Nucleus accumbens (tissue), 56 donors: ENCODE measurements around the gene RBM42.
"Not testable (repeated sequence)": the region's sequence is repeated elsewhere in the genome, so short reads cannot be mapped to it uniquely, and the experiment has no call there.

Experiments
- DNase-seq, 56 donors: peaks; one replicate each; lab custom pipeline; 2025; lab: John Stamatoyannopoulos, UW

The RBM42 gene

DNA sequence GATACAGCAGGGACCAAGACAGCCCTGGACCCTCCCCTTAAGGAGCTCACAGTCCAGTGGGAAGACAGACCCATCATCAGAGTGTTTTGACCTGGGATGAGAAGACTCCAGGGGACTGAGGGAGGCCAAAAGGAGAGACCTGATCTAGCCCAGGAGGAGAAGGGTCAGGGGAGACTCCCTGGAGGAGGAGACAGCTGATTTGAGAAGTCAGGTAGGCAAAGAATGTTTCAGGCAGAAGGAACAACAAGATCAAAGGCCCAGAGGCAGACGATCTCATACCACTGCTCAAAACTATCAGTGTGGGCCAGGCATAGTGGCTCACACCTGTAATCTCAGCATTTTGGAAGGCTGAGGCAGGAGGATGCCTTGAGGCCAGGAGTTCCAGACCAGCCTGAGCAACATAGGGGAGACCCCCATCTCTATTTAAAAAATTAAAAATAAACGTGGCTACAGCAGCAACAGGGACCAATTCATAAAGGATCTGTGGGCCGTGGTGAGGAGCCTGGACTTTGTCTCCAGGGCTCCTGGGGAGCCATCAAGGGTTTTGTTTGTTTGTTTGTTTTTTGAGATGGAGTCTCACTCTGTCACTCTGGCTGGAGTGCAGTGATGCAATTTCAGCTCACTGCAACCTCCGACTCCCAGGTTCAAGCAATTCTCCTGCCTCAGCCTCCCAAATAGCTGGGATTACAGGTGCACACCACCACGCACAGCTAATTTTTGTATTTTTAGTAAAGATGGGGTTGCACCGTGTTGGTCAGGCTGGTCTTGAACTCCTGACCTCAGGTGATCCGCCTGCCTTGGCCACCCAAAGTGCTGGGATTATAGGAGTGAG, 17.1 kb downstream of the RBM42 start:
- DNase-seq: no peak

DNA sequence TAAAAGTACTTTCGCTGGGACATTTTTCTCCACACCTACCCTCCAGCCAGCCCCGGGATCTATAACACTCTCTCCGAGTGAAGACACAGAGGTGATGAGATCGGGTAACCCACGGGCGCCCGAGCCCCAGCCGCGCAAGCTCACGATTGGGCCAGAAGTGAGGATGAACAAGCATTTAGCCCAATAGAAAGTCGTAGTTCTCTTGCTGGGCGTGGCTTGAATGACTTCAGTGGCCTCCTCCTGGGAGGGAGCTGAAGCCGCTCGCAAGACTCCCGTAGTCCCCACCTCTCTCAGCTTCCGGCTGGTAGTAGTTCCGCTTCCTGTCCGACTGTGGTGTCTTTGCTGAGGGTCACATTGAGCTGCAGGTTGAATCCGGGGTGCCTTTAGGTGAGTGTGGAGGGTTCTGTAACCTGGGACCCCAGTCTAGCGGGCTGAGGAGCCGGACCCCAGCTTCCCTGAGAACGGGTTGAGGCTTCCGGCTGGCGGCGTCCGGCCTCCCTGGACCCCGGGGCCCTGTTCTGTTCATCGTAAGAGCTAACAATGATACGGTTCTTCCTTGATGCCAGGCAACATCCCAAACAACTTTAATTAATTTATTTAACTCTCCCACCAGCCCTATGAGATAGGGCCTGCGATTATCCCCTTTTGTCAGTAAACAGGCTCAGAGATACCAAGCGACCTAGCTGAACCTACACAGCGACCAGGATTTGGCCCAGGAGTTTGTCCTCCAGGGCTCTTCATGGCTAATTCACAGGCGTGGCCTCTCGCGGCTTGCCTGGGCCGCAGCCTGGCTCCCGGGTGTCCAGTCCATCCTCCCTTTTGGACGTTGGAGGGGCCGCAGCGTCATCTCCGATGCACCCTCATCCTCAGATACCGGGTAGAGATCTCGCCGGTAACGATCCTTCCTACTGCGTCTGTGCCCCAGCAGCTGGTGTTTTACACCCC, 19.5 kb downstream of the RBM42 start, which contains the start of gene COX6B1:
Gene COX6B1 (plus strand): TSS at position 307 of the 945 bp plus-strand sequence. CDS start 2,921 bp downstream, outside the sequence.
- peak; percentile 56 to 99 (median 94) for DNase-seq

DNA sequence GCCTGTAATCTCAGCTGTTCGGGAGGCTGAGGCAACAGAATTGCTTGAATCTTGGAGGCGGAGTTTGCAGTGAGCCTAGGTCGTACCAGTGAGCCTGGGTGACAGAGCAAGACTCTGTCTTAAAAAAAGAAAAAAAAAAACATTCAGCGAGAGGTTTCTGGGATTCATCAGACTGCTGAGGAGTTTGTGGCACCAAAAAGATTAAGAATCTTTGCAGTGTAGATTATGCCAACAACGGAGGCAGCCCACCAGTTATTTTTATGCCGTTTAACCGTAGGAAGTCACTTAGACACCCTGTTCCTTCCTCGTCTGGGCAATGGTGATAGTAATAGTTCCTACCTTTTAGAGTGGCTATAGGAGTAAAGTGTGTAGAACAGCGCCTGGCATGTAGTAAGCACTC, 21.7 kb downstream of the RBM42 start:
- DNase-seq: no peak

DNA sequence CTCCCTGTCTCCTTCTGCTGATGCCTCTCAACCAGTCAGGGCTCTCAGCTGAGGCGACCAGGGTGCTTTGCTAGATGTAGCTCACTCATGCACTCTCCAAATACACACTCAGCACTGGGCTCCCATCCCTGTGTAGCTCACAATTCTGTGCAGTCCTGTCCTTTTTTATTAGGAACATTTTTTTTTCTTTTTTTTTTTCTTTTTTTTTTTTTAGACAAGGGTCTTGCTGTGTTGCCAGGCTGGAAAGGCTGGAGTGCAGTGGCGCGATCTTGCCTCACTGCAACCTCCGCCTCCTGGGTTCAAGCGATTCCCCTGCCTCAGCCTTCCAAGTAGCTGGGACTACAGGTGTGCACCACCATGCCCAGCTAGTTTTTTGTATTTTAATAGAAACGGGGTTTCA, 26.0 kb downstream of the RBM42 start:
- not testable (repeated sequence) for DNase-seq

DNA sequence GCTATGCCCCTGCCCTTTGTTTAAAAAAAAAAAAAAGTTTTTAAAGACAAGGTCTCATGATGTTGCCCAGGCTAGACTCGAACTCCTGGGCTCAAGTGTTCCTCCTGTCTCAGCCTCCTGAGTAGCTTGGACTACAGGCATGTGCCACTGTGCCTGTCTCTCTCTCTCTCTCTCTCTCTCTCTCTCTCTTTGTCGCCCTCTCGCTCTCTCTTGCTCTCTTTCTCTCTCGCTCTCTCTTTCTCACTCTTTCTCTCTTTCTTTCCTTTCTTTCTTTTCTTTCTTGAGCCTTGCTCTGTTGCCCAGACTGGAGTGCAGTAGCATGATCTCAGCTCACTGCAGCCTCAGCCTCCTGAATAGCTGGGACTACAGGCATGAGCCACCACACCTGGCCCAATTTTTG, 26.8 kb downstream of the RBM42 start:
- DNase-seq: no peak

DNA sequence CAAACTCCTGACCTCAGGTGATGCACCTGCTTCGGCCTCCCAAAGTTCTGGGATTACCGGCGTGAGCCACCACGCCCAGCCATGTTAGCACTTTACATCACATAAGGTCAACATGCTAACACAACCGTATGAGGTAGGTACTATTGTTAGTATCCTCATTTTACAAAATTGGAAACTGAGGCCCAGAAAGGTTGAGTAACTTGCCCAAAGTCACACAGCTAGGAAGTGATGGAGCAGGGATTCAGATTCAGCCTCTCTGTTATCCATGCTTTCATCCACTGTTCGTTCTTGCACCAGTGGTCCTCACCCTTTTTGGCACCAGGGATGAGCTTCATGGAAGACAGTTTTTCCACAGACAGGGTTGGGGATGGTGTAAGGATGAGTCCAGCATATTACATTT, 27.9 kb downstream of the RBM42 start:
- no peak for DNase-seq

DNA sequence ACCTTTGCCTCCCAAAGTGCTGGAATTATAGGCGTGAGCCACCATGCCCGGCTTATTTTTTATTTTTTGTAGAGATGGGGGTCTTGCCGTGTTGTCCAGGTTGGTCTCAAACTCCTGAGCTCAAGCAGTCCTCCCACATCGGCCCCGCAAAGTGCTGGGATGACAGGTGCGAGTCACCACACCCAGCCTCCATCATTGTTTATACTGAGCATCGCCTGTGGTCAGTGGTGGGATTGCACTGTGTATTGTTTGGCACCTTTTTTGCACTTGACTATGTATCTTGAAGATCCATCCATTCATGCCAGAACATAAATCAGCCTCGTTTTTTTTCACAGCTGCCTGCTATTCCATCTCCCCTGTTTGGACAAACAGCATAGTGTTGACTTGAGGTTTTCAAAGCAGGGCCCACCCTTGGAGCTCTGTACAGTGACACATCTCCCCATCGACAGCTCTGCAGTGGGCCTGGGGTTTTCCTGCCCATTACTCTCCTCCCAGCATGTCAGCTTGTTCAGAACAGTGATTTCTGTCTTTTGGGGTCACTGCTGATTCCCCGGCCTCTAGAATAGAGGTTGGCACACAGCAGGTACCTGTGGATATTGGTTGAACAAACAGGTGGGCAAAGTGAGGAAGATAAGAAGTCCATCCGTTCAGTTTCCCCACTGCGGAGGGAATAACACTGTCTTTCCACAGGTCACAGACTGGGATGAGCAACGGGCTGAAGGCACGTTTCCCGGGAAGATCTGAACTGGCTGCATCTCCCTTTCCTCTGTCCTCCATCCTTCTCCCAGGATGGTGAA, 29.3 kb downstream of the RBM42 start:
- no peak for DNase-seq

DNA sequence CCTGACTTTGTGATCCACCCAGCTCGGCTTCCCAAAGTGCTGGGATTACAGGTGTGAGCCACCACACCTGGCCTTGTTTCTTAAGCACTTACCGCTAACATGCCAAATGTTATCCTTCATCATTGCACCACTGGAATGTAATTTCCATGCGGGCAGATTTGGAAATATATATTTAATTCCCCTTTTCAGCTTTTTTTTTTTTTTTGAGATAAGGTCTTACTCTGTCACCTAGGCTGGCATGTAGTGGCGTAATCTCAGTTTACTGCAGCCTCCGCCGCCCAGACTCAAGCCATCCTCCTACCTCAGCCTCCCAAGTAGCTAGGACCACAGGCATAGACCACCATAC, 33.1 kb downstream of the RBM42 start:
- no peak for DNase-seq

DNA sequence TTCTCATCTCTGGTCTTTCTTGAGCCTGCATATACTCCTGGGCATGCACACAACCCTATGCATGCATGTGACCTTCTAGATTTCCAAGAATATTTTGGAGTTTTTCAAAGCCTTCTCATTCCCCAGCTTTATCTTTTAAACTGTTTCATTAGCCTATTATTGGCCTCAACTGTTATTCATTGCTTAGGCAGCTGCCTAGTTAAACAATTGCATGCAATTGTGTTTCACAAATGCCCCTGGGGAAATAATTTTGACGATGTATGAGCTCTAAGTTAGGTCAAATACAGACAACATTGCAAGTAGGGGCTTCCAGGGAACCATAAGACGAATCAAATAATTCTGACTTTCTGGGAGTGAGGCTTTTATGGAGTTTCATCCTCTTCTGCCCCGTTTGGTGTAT, 35.1 kb downstream of the RBM42 start:
- no peak for DNase-seq

DNA sequence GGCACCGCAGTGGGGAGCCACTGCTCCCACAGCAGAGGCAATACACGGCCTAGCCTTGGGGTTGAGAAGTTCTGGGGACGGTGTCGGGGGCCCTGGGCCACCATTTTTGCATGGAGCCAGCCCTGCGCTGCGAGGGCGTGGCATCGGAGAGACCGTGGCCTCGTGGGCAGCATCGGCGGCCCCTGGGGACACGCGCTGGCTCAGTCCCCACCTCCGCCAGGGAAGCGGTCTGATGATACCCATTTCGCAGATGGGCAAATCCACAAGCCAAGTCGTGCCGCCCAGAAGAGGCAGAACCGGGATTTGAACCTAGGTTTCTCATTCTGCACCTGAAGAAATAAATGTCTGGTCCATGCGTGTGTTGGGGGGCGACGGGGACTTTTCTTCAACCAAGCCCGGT, 36.3 kb downstream of the RBM42 start:
- DNase-seq: no peak

DNA sequence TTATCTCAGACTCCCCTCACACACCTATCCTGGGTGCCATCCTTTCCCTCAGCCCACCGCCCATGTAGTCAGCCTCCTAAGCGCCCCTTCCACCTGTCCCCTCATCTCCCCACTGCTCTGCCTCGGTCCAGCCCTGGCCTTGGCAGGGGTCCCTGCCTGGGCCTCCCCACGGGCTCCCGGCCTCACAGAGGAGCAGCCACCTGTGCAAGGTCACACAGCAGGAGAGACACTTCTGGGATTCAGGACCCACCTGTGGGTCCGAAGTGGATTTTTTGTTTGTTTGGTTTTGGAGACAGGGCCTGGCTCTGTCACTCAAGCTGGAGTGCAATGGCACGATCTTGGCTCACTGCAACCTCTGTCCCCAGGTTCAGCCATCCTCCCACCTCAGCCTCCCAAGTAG, 36.8 kb downstream of the RBM42 start:
- DNase-seq: no peak

DNA sequence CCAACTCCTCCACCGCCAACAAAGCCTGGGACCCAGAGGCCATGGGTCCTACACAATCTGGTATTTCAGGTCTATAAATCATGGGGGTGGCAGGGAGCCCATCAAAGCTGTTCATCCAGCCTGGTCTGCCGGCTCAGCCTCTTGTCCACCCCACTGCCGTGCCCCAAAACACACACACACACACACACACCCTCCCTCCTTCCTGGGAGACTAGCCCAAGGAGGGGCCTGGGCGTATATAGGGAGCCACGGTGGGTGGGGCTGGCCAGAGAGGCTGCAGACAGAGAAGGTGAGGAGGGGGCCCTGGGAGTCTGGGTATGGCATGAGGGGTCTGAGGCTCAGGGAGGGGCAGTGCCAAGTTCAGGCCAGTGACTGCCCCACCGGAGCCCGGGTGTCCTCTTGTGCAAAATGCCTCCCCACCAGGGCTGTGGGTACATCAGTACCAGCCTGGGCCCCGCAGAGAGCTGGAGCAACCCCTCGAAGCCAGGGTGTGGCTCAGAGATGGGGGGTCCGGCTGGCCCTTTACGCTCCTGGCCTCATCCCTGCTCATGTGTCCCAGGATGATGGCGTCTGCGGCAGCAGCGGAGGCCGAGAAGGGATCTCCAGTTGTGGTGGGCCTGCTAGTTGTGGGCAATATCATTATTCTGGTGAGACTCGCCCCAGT, 37.5 kb downstream of the RBM42 start, which contains the start of gene UPK1A:
Gene UPK1A (plus strand): TSS at position 267 of the 663 bp plus-strand sequence. CDS start 296 bp downstream, at position 563.
- no peak for DNase-seq

DNA sequence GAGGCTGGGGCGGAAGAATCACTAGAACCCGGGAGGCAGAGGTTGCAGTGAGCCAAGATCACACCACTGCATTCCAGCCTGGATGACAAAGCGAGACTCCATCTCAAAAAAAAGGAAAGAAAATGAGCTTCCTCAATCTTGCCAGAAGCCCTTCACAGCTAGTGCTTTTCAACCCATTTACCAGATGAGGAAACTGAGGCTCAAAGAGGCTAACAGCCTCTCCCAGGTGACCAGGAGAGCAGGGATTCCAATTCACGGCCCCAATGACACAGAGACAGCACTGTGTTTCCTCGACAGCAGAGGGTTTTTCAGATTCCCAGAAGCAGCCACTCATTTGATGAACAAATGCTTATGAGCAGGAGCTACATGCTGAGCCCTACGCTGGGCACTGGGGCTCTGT, 40.7 kb downstream of the RBM42 start:
- no peak for DNase-seq

DNA sequence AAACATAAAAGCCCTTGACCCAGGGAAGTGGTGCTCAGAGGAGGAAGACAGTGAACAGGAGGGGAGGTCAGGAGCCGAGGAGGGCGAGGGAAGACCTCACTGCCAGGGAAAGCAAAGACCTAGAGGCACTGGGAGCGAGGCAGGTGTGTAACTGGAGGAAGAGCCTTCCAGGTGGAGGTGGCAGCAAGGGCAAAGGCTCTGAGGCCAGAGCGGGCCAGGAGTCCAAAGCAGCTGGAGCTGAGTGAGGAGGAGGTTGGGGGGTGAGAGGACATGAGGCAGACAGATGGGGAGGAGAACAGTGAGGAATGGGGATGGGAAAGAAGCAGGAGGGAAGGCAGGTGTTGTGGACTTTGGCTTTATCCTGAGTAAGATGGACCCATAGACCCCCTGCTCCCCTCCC, 41.1 kb downstream of the RBM42 start:
- DNase-seq: no peak

DNA sequence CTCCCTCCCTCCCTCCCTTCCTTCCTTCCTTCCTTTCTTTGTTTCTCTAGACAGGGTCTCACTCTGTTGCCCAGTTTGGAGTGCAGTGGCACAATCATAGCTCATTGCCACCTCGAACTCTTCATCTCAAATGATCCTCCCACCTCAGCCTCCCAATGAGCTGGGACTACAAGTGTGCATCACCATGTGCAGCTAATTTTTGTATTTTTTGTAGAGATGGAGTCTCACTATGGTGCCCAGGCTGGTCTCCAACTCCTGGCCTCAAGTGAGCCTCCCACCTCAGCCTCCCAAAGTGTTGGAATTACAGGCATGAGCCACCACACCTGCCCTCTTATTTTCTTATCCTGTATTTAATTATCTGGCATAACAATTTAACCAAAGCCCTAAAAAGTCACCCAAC, 41.9 kb downstream of the RBM42 start:
- DNase-seq: no peak

DNA sequence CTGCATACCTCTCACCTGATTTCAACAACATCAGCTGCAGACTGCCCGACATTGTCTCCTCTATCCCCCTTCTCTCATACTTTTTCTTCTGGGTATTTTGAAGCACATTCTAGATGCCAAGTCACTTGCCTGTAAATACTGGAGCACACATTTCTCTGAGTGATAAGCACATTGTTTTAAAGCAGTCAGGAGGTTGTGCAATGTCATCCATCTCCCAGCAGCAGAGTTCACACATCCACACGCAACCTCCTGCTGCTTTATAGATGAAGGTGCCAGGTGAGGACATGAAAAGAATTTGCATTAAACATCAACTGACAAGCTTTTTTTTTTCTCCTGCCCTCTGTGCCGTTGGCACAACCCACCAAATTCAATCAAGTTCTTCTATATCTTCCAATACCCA, 43.0 kb downstream of the RBM42 start:
- no peak for DNase-seq

DNA sequence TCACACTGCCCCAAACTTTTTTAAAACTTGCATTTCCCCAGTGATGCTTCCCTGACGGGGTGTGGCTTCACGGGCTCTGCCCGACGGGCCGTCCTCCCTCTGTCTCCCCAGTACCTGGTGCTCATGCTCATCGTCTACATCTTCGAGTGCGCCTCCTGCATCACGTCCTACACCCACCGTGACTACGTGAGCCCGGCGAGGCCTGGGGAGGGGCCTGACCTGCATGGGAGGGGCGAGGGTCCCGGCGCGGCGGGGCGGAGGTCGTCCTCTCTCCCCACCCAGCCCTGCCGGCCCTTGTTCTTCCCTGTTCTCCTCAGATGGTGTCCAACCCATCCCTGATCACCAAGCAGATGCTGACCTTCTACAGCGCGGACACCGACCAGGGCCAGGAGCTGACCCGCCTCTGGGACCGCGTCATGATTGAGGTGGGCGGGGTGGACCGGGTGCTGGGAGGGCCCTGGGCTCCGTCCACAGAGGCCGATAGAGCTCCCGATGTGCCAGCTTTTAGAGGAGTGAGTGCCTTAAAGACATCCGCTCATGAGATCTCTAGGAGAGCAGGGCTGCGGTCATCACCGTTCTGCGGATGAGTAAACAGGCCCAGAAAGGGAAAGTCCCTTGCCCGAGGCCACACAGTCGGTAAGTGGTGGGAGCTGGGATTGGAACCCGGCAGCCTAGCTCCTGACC, 44.4 kb downstream of the RBM42 start:
- peak in 1 of 56 donors; percentile 5 for DNase-seq

DNA sequence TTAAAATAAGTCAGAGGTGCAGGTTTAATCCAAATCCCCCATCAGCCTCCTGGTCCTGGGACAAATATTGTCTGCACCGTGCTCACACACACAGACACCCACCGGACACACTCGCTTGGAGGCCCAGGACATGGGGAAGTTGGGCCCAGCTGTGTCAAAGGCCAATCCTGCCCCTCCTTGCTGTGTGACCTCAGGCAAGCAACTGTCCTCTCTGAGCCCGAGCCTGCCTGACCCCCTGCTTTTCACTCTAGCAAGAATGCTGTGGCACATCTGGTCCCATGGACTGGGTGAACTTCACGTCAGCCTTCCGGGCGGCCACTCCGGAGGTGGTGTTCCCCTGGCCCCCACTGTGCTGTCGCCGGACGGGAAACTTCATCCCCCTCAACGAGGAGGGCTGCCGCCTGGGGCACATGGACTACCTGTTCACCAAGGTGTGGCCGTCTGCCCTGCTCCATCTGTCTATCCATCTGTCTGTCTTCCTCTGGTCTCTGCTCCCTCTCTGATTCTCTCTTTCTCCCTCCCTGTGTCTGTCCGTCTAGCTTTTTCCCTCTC, 46.8 kb downstream of the RBM42 start:
- DNase-seq: no peak
